ENCODE data around the gene CYBA. TPM values are rescaled to one million over a fixed set of nuclear protein-coding genes. Genes with fewer than 3 reads are reported as not detected.

Gene CYBA
- polyA plus RNA-seq, 1 donor = 39.6 TPM

DNA sequence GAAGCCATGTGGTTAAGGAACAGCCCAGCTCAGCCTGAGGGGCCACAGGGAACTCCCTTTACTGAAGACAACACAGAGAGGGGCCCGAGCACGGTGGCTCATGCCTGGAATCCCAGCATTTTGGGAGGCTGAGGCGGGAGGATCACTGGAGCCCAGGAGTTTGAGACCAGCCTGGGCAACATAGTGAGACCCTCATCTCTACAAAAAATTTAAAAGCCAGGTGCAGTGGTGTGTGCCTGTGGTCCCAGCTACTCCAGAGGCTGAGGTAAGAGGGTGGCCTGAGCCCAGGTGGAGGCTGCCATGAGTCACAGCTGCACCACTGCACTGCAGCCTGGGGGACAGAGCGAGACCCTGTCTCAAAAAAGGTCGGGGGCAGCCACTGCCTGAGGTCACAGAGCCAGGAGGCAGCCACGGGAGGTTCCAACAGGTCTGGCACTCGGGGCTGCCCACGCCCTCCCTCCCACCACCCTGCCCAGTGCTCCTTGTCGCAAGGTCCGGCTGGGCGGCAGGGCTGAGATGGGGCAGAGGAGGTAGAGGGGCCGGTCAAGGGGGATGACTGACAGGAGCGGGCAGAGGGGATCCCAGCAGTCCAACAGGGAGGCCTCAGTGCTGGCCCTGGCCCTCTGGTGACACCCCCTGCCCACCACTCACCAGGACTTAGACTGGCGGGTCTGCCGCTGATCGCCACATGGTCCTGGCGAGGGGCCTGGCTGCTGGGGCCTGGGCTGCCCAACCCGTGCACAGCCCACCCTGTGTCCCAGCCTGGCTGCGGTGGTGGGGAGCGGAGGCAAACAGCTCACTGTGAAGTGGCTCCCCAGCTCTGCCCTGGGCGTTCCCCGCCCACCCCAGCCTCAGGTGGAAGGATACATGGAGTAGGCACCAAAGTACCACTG, 3.4 kb downstream of the CYBA start:
- DNase-seq (ENCODE audit: low read depth) = no peak

DNA sequence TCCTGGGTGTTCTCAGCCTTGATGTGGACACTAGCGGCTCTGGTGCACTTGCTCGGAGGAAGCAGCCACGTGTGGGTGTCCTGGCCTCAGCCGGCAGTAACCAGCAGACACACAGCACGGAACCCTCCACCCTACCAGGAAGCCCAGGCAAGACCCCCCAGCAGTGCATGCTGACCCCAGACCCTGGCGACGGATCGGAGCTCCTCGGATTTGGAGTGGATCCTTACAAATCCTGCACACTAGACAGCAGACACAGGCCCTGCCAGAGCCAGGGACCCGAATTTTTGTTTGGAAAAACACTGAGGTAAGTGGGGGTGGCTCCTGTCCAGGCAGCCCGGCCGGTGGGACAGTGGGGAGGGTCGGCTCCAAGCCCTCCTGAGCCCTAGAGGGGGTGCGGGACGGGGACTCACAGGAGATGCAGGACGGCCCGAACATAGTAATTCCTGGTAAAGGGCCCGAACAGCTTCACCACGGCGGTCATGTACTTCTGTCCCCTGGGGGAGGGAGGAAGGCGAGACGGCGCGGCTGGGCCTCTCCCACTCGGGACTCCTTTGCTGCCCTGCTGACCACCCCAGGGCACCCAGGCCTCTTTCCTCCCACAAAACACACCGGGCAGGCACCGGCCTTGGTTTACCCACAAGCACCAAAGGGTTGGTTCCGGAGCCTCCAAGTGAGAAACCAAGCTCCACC, 4.4 kb downstream of the CYBA start:
- DNase-seq (ENCODE audit: low read depth) = no peak

- DNase-seq (ENCODE audit: low read depth) = no peak
Measured at GRCh38 chr16:88645941-88646340, 4.9 kb downstream of the CYBA start.

GRCh38 chr16:88645455-88645854, 5.4 kb downstream of the CYBA start:
- DNase-seq (ENCODE audit: low read depth) = no peak

DNA sequence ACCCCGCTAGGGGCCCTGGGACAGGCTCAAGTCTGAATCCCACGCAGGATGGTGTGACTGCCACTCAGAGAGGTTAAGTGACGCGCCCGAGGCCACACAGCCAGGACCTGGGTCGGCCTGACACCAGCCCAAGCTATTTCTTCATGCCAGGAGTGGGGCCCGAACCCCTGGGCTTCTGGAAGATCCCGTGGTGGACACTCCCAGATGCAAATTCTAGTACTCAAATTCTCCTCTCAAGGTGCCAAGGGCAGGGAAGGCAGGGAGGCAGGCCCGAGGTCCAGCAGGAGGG, 7.3 kb downstream of the CYBA start:
- no peak for DNase-seq (ENCODE audit: low read depth)

DNA sequence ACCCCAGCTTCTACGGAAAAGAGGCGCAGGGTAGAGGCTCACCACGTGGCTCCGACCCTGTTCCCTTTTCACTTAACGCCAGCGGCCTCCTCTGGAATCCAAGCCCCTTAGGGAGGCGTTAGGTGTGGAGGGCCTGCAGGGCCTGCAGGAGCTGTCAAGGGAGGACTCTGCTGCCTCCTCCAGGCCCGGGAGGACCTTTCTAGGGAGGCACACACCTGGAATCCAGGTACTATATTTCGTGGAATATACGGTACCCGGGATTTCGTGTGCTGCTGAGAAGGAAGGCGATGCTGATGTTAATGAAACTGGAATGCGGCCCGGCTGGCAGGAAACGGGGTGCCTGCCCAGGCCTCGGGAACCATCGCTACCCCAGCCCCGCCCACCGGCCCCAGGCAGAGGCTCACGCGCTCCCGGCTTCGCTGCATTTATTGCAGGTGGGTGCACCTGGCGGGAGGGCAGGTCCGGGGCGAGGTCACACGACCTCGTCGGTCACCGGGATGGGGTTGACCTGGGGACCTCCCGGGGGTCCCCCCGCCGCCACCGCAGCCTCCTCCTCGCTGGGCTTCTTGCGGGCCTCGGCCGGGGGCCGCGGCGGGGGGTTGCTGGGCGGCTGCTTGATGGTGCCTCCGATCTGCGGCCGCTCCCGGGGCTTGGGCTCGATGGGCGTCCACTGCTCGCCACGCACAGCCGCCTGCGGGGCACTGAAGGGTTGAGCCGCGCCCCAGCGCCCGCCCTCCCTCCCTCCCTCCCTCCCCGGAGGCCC, 7.8 kb downstream of the CYBA start:
- DNase-seq (ENCODE audit: low read depth) = no peak

GRCh38 chr16:88640498-88641247, 10.2 kb downstream of the CYBA start:
- no peak for DNase-seq (ENCODE audit: low read depth)

- no peak for DNase-seq (ENCODE audit: low read depth)
Measured at GRCh38 chr16:88640039-88640495, 10.8 kb downstream of the CYBA start.

DNA sequence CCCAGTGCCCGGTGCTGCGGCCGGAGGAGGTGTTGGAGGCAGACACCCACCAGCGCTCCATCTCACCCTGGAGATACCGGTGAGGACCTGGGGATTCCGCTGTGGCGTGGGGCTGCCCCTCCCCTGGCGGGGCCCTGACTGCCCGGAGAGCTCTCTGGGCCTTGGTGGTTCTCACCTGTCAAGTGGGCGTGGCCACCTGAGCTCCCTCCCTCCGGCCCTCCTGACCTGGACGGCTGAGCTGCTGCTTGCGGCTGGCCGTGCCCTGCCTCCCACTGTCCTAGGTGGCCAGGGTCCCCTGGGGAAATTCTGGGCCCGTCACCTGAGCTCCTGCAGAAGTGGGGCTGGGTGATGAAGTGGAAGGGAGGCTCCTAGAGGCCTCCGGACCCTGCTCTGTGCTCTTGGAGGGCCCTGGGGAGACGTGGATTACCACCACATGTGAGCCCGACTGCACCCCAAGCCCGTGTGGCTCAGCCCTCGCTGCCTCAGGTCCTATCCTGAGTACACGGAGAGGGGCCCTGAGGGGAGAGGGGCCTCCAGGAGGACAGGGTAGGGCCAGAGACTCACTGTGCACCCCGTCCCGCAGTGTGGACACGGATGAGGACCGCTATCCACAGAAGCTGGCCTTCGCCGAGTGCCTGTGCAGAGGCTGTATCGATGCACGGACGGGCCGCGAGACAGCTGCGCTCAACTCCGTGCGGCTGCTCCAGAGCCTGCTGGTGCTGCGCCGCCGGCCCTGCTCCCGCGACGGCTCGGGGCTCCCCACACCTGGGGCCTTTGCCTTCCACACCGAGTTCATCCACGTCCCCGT, 11.4 kb downstream of the CYBA start:
- no peak for DNase-seq (ENCODE audit: low read depth)

DNA sequence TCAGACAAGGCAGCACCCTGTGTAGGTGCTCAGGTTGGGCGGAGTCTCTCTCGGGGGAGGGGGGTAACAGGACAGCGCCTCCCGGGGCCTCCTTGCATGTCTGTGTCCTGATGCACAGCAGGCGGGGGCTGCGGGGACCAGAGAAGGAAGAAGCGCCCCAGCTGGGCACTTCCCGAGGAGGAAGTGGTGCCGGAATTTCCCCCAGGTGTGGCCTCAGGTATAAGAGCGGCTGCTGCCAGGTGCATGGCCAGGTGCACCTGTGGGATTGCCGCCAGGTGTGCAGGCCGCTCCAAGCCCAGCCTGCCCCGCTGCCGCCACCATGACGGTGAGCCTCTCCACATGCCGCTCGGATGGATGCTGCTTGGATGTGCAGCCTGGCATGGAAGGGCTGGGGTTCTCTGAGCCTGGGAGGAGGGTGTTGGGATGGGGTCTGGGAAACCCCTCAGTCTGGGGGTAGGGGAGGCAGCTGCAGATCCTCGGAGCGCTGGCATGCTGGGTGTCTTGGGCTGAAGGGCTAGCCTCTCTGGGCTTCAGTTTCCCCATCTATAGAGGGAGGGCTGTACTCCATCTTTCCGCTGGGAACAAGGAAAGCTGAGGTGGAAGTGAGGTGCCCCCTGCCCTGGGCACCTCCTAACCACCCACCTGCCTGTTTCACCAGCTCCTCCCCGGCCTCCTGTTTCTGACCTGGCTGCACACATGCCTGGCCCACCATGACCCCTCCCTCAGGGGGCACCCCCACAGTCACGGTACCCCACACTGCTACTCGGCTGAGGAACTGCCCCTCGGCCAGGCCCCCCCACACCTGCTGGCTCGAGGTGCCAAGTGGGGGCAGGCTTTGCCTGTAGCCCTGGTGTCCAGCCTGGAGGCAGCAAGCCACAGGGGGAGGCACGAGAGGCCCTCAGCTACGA, 12.3 kb downstream of the CYBA start, which contains the start of gene IL17C:
TSS of gene IL17C (plus strand) at position 250 of the 908 bp plus-strand sequence. CDS start at position 320, 70 bp downstream.
- no peak for DNase-seq (ENCODE audit: low read depth)

- no peak for DNase-seq (ENCODE audit: low read depth)
Measured at GRCh38 chr16:88636488-88637265, 14.2 kb downstream of the CYBA start.

DNA sequence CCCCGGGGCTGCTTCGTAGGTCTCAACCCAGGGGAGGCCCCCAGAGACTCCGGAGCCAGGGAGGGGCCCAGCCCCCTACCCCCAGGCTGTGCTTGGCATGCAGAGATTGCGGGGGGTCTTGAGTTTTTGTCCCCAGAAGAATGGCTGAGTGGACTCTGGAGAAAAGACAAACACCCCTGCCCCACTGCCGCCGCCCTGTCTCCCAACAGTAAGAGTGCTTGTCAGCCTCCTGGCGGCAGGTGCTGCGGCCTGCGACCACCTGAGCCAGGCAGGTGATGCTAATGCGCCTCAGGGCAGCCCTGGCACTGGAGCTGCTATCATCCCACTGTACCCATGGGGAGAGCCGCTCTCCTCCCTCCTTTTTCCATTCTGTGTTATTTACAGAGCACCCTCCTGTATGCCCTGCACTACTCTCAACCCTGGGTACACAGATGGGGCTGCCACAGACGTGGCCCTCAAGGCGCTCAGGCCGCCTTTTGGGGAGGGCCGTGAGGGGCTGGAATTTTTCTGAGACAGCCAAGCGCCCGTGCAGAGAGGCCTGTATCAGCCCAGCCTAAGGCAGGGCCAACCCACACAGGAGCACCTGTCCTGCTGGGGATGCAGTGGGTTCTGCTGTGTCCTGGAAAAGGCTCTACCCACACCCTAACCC, 15.1 kb downstream of the CYBA start:
- no peak for DNase-seq (ENCODE audit: low read depth)

- DNase-seq (ENCODE audit: low read depth) = no peak
Measured at GRCh38 chr16:88634994-88635670, 15.7 kb downstream of the CYBA start.

GRCh38 chr16:88634141-88634993, 16.5 kb downstream of the CYBA start:
- DNase-seq (ENCODE audit: low read depth) = no peak

GRCh38 chr16:88633684-88634140, 17.1 kb downstream of the CYBA start:
- no peak for DNase-seq (ENCODE audit: low read depth)

- DNase-seq (ENCODE audit: low read depth) = no peak
Measured at GRCh38 chr16:88632587-88632930, 18.3 kb downstream of the CYBA start.
